Adrenal gland (tissue), 5 donors: ENCODE data around the gene OPRL1.

Source experiments
- POLR2A ChIP-seq, 2 donors: fragments of 450-650 bp; IDR thresholded peaks; one replicate each; pipeline ENCODE4 v1.6.1; 2017; ENCODE audit warnings: antibody characterized with exemption in 2 of 2, mild to moderate bottlenecking in 2 of 2, moderate library complexity in 1 of 2
- TF ChIP-seq, protein P1 (sequence below), 6 experiments: fragments of 450-650 bp in 4 of 6; fragments of 200-600 bp in 2 of 6; sonication (generic) in 1 of 6; IDR thresholded peaks; 1 replicate in 5 of 6; 2 replicates in 1 of 6; pipeline versions ENCODE4 v1.5.1 to v1.8.0; 2016 to 2021; ENCODE audit warnings: antibody characterized with exemption in 6 of 6, mild to moderate bottlenecking in 2 of 6, moderate library complexity in 1 of 6
- donor health status: DM: no; HTN: no; CAD: no.

DNA sequence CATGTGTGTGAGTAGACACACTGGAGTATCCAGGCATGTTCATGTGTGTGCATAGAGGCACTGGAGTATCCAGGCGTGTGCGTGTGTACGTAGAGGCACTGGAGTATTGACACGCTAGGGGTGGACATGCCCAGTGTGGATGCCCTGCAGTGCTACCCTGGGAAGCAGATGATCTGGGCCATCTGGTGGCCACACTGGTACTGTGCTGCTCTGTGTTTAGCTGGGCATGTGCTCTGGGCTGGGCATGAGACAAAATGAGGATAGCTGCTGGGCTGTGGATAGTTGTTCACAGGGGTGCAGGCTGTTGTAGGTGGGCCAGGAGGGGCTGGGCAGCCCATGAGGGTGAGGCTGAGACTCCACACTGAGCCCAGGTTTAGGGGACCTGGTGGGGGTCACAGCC, 51.5 kb downstream of the OPRL1 start:
- TF ChIP-seq, protein P1, sequence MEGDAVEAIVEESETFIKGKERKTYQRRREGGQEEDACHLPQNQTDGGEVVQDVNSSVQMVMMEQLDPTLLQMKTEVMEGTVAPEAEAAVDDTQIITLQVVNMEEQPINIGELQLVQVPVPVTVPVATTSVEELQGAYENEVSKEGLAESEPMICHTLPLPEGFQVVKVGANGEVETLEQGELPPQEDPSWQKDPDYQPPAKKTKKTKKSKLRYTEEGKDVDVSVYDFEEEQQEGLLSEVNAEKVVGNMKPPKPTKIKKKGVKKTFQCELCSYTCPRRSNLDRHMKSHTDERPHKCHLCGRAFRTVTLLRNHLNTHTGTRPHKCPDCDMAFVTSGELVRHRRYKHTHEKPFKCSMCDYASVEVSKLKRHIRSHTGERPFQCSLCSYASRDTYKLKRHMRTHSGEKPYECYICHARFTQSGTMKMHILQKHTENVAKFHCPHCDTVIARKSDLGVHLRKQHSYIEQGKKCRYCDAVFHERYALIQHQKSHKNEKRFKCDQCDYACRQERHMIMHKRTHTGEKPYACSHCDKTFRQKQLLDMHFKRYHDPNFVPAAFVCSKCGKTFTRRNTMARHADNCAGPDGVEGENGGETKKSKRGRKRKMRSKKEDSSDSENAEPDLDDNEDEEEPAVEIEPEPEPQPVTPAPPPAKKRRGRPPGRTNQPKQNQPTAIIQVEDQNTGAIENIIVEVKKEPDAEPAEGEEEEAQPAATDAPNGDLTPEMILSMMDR (IDR thresholded peaks at IDR 0.05), result peak in 2 of 6 experiments; percentile 11 to 13
- no peak for TF ChIP-seq POLR2A (IDR thresholded peaks at IDR 0.05)
